H1 (cell line): ENCODE measurements around the gene PARG. TPM values are rescaled to one million over a fixed set of nuclear protein-coding genes. Genes with fewer than 3 reads are reported as not detected.
"Not testable (repeated sequence)": the region's sequence is repeated elsewhere in the genome, so short reads cannot be mapped to it uniquely, and the experiment has no call there.

Source experiments
- CTCF ChIA-PET: fragments of 300-600 bp; sonication (Branson Sonifier 250); formaldehyde crosslinking; loops from one replicate; lab custom pipeline; 2021; ENCODE audit not compliant: partially characterized antibody; lab: Charles Lee
- POLR2A ChIA-PET: fragments of 300-600 bp; sonication (Branson Sonifier 250); formaldehyde crosslinking; loops from one replicate; lab custom pipeline; 2021; ENCODE audit warnings: inconsistent platforms; ENCODE audit not compliant: partially characterized antibody; lab: Charles Lee
- DNase-seq, 2 experiments: peaks; one replicate each; pipeline versions ENCODE4 v3.0.0 to v3.0.0-alpha.2; 2010 to 2022; ENCODE audit warnings: low spot score in 2 of 2, low read depth in 1 of 2, mixed read lengths in 1 of 2
- FAIRE-seq: peaks from 2 replicates; lab custom pipeline; 2011; peaks lifted over from hg19 to GRCh38; lab: Jason Lieb, UNC
- H2AFZ ChIP-seq: 2 replicates; pipeline ENCODE4 v1.8.1; 2012; ENCODE audit warnings: low read length, inconsistent platforms
- H2AK5ac ChIP-seq: 2 replicates; pipeline ENCODE4 v1.6.1; 2013; ENCODE audit warnings: low read depth, low read length
- H2BK120ac ChIP-seq: replicated peaks from 2 replicates; pipeline ENCODE3; 2013; ENCODE audit warnings: low read depth, low read length, inconsistent platforms
- H2BK12ac ChIP-seq: 2 replicates; pipeline ENCODE4 v1.6.1; 2013; ENCODE audit warnings: low read depth, low read length
- H2BK15ac ChIP-seq: 2 replicates; pipeline ENCODE4 v1.6.1; 2013; ENCODE audit warnings: low read length
- H2BK20ac ChIP-seq: 2 replicates; pipeline ENCODE4 v1.6.1; 2013; ENCODE audit warnings: low read length
- H2BK5ac ChIP-seq: 2 replicates; pipeline ENCODE4 v1.6.1; 2013; ENCODE audit warnings: low read depth, low read length
- H3K14ac ChIP-seq: 2 replicates; pipeline ENCODE4 v1.6.1; 2013; ENCODE audit warnings: inconsistent platforms; ENCODE audit not compliant: insufficient read length
- H3K18ac ChIP-seq: 2 replicates; pipeline ENCODE4 v1.6.1; 2013; ENCODE audit warnings: low read length; ENCODE audit errors: extremely low read depth
- H3K23ac ChIP-seq: 2 replicates; pipeline ENCODE4 v1.6.1; 2013; ENCODE audit warnings: inconsistent platforms; ENCODE audit not compliant: insufficient read length
- H3K23me2 ChIP-seq: 2 replicates; pipeline ENCODE4 v1.6.1; 2013; ENCODE audit warnings: low read depth, low read length
- H3K27ac ChIP-seq: 2 replicates; pipeline ENCODE4 v1.6.1; 2011; ENCODE audit warnings: low read depth, low read length, inconsistent platforms
- H3K27me3 ChIP-seq, 4 experiments: replicated peaks in 1 of 4; 1 replicate in 1 of 4; 2 replicates in 3 of 4; pipeline versions ENCODE4 v1.6.1 to v1.8.1; 2011 to 2013; ENCODE audit warnings: low read length in 3 of 4, mild to moderate bottlenecking in 3 of 4, inconsistent platforms in 2 of 4, mixed read lengths in 2 of 4, moderate library complexity in 1 of 4; ENCODE audit not compliant: control insufficient read depth in 3 of 4, insufficient read depth in 3 of 4; ENCODE audit errors: extremely low read depth in 1 of 4
- H3K36me3 ChIP-seq, 4 experiments: 2 replicates each; pipeline versions ENCODE4 v1.6.1 to v1.8.1; 2011 to 2013; ENCODE audit warnings: mild to moderate bottlenecking in 4 of 4, low read length in 3 of 4, moderate library complexity in 2 of 4, control low read depth in 1 of 4, inconsistent platforms in 1 of 4; ENCODE audit not compliant: insufficient read depth in 4 of 4, control insufficient read depth in 2 of 4
- H3K4ac ChIP-seq: replicated peaks from 2 replicates; pipeline ENCODE3; 2013; ENCODE audit warnings: low read length, low read depth, mixed read lengths, inconsistent platforms; ENCODE audit not compliant: insufficient read length
- H3K4me1 ChIP-seq, 4 experiments: replicated peaks in 1 of 4; 1 replicate in 1 of 4; 2 replicates in 3 of 4; pipeline versions ENCODE4 v1.6.1 to v1.8.1; 2011 to 2013; ENCODE audit warnings: low read length in 3 of 4, inconsistent platforms in 2 of 4, mixed read lengths in 1 of 4; ENCODE audit not compliant: insufficient read depth in 4 of 4, control insufficient read depth in 3 of 4
- H3K4me2 ChIP-seq, 2 experiments: 2 replicates each; pipeline versions ENCODE4 v1.6.1 to v1.8.1; 2011 to 2013; ENCODE audit warnings: low read depth in 2 of 2, low read length in 2 of 2, control low read depth in 1 of 2, inconsistent platforms in 1 of 2, mild to moderate bottlenecking in 1 of 2; ENCODE audit not compliant: insufficient read depth in 1 of 2
- H3K4me3 ChIP-seq, 4 experiments: fragments of 200-600, 300-600 bp in 1 of 4; sonication (generic), shearing (Covaris generic), sonication (Bioruptor Twin) in 1 of 4; 2 replicates each; pipeline versions ENCODE4 v1.5.1 to v1.8.1; 2011 to 2016; ENCODE audit warnings: low read length in 4 of 4, low read depth in 3 of 4, control low read depth in 2 of 4, inconsistent platforms in 2 of 4, mild to moderate bottlenecking in 2 of 4, mixed read lengths in 1 of 4, moderate library complexity in 1 of 4; ENCODE audit not compliant: insufficient read depth in 2 of 4; ENCODE audit errors: extremely low read depth in 1 of 4
- H3K56ac ChIP-seq: replicated peaks from 2 replicates; pipeline ENCODE3; 2013; ENCODE audit warnings: low read depth, mild to moderate bottlenecking, mixed read lengths, low read length, inconsistent platforms; ENCODE audit not compliant: insufficient read length
- H3K79me1 ChIP-seq: 2 replicates; pipeline ENCODE4 v1.6.1; 2013; ENCODE audit warnings: low read depth, low read length, control low read depth
- H3K79me2 ChIP-seq, 2 experiments: 2 replicates each; pipeline versions ENCODE4 v1.6.1 to v1.8.1; 2012 to 2013; ENCODE audit warnings: low read length in 2 of 2, mild to moderate bottlenecking in 2 of 2, inconsistent platforms in 1 of 2; ENCODE audit not compliant: insufficient read depth in 2 of 2, control insufficient read depth in 1 of 2
- H3K9ac ChIP-seq, 4 experiments: replicated peaks in 1 of 4; 1 replicate in 1 of 4; 2 replicates in 3 of 4; pipeline versions ENCODE4 v1.6.1 to v1.8.1; 2011 to 2013; ENCODE audit warnings: low read depth in 3 of 4, low read length in 3 of 4, control low read depth in 2 of 4, mild to moderate bottlenecking in 2 of 4, moderate library complexity in 2 of 4, inconsistent platforms in 1 of 4; ENCODE audit errors: extremely low read depth in 1 of 4
- H3K9me3 ChIP-seq, 2 experiments: 2 replicates each; pipeline versions ENCODE4 v1.6.1 to v1.8.1; 2012 to 2013; ENCODE audit warnings: mild to moderate bottlenecking in 2 of 2, moderate library complexity in 2 of 2, control low read depth in 1 of 2, inconsistent platforms in 1 of 2, low read depth in 1 of 2, low read length in 1 of 2, mixed read lengths in 1 of 2; ENCODE audit not compliant: insufficient read depth in 2 of 2
- H4K20me1 ChIP-seq, 2 experiments: replicated peaks in 1 of 2; 2 replicates each; pipeline versions ENCODE3 to v1.8.1; 2011 to 2013; ENCODE audit warnings: inconsistent platforms in 2 of 2, low read length in 2 of 2, mild to moderate bottlenecking in 1 of 2; ENCODE audit not compliant: insufficient read depth in 2 of 2, control insufficient read depth in 1 of 2
- H4K5ac ChIP-seq: 2 replicates; pipeline ENCODE4 v1.6.1; 2013; ENCODE audit warnings: low read length, low read depth, mixed read lengths, inconsistent platforms; ENCODE audit not compliant: insufficient read length
- H4K8ac ChIP-seq: 2 replicates; pipeline ENCODE4 v1.8.0; 2013; ENCODE audit warnings: mild to moderate bottlenecking, moderate library complexity, low read length, inconsistent platforms; ENCODE audit not compliant: insufficient read depth; ENCODE audit errors: extremely low read depth
- H4K91ac ChIP-seq: replicated peaks from 2 replicates; pipeline ENCODE3; 2013; ENCODE audit warnings: low read length, mixed read lengths, inconsistent platforms; ENCODE audit not compliant: insufficient read length
- WGBS, 2 experiments: shearing (Covaris generic) in 1 of 2; methylation state at CpG; one replicate each; pipeline versions ENCODE4 v1.1.6 to v1.1.7; 2013 to 2015; ENCODE audit warnings: low lambda C conversion rate in 2 of 2, mixed read lengths in 2 of 2, inconsistent platforms in 1 of 2, low coverage in 1 of 2, missing lambda C conversion rate in 1 of 2; ENCODE audit not compliant: insufficient replicate concordance in 2 of 2, insufficient coverage in 1 of 2, insufficient read length in 1 of 2; ENCODE audit errors: extremely low coverage in 1 of 2, missing lambda C conversion rate in 1 of 2; 5-methylcytosine and 5-hydroxymethylcytosine counted together
- polyA plus RNA-seq, 7 experiments: library from polyadenylated mRNA; depleted of rRNA in 3 of 7; stranded (reverse) in 5 of 7; unstranded in 2 of 7; fragments of >200 nt in 5 of 7; fragments of 200-250 nt in 2 of 7; gene quantifications; 1 replicate in 5 of 7; 2 replicates in 1 of 7; 4 replicates in 1 of 7; pipeline versions ENCODE4 v1.2.1 to v1.2.3, GENCODE V29; 2011 to 2013; ENCODE audit warnings: missing spikeins in 2 of 7, mixed read lengths in 2 of 7
- total RNA-seq: library from RNA; stranded (reverse); fragmentation: NEBNext Ultra II Directional; extraction: Animal tissue kit (Norgen Biotek cat#: 25700); gene quantifications from 2 replicates; pipeline ENCODE4 v1.2.1, GENCODE V29; 2021

The PARG gene
- total and polyA plus RNA-seq, 2 of the 8 experiments (the other 6 are each of a cell fraction or from before 2014, with no cell fraction given): 13.3 to 56.2 TPM

GRCh38 chr10:49858697-49859382, 83.0 kb downstream of the PARG start:
- H3K4me3 ChIP-seq, H2BK20ac ChIP-seq, H4K20me1 ChIP-seq, CTCF ChIA-PET, FAIRE-seq, H3K79me2 ChIP-seq, H2BK12ac ChIP-seq, H3K56ac ChIP-seq, DNase-seq, H2AFZ ChIP-seq, H3K27me3 ChIP-seq, H3K4ac ChIP-seq, H3K27ac ChIP-seq, H2BK120ac ChIP-seq, H3K4me2 ChIP-seq, H3K9me3 ChIP-seq, H2AK5ac ChIP-seq, H3K18ac ChIP-seq, H2BK15ac ChIP-seq, H3K23me2 ChIP-seq, H3K79me1 ChIP-seq, H2BK5ac ChIP-seq, H3K36me3 ChIP-seq, H4K8ac ChIP-seq, H3K9ac ChIP-seq, H4K91ac ChIP-seq, H4K5ac ChIP-seq, H3K14ac ChIP-seq, H3K23ac ChIP-seq, POLR2A ChIA-PET, H3K4me1 ChIP-seq: not testable (repeated sequence)
- WGBS, 2 experiments: 81% methylated on average over 1 of the region's 1 CpG; no CpG with 5 or more reads in 1 of the 2 experiments

GRCh38 chr10:49849520-49849919, 92.3 kb downstream of the PARG start:
- H3K36me3 ChIP-seq, H3K9me3 ChIP-seq, H2BK5ac ChIP-seq, H3K4me2 ChIP-seq, H2AFZ ChIP-seq, H3K79me1 ChIP-seq, H3K4me3 ChIP-seq, POLR2A ChIA-PET, H3K27ac ChIP-seq, CTCF ChIA-PET, H2BK12ac ChIP-seq, H2AK5ac ChIP-seq, H3K56ac ChIP-seq, H2BK15ac ChIP-seq, H3K9ac ChIP-seq, H2BK20ac ChIP-seq, H4K5ac ChIP-seq, DNase-seq, H3K18ac ChIP-seq, H3K79me2 ChIP-seq, H4K91ac ChIP-seq, H3K4me1 ChIP-seq, H3K23ac ChIP-seq, H2BK120ac ChIP-seq, H4K20me1 ChIP-seq, H3K27me3 ChIP-seq, H4K8ac ChIP-seq, FAIRE-seq, H3K23me2 ChIP-seq, H3K14ac ChIP-seq, H3K4ac ChIP-seq: not testable (repeated sequence)
- 86% methylated on average over 4 of the region's 4 CpGs; no CpG with 5 or more reads in 1 of the 2 experiments for WGBS, 2 experiments
